ENCODE results near the gene ARHGEF2. TPM values are rescaled to one million over a fixed set of nuclear protein-coding genes. Genes with fewer than 3 reads are reported as not detected.

ARHGEF2 gene
- total and polyA plus RNA-seq, 2 experiments from 2014 or later, result 77.7 to 136 TPM

- TF ChIP-seq EZH2phosphoT487 (IDR thresholded peaks at IDR 0.05; ENCODE audit: insufficient read depth, low read depth) (no peak), EZH2 (IDR thresholded peaks at IDR 0.05; ENCODE audit: insufficient read depth, poor library complexity, severe bottlenecking) (no peak)
- no peak overlapping the region for H3K4me3 ChIP-seq
- in situ Hi-C loops (cut with MboI), result no loop called here
- peaks cover 36% of the 10 kb centered on the region for H3F3A ChIP-seq (ENCODE audit: insufficient read depth)
- WGBS, 2 experiments (ENCODE audit: low coverage in 1 of 2, low lambda C conversion rate in 2 of 2, missing lambda C conversion rate in 2 of 2), result 85 to 86% methylated on average over 7 of the region's 7 CpGs
- no peak overlapping the region for H3K27ac ChIP-seq
- H3K9me2 ChIP-seq (ENCODE audit: insufficient read depth), result no peaks in the 10 kb centered on the region
- H3K27me3 ChIP-seq (replicated peaks; ENCODE audit: insufficient read depth), result no peaks in the 10 kb centered on the region
- H3K4me1 ChIP-seq (ENCODE audit: insufficient read depth), result 0 out of 2 replicates have a peak, but pooled peaks cover 9% of the 10 kb centered on the region
- DNase-seq, result no peak
- H3K9me3 ChIP-seq (ENCODE audit: low read depth), result no peaks in the 10 kb centered on the region
- H3K79me2 ChIP-seq (ENCODE audit: insufficient read depth), result peaks cover 75% of the 10 kb centered on the region
- no peak overlapping the region for H3K4me2 ChIP-seq (ENCODE audit: unreplicated experiment)
- no peak overlapping the region for H3K9ac ChIP-seq
- H2AFZ ChIP-seq, result no peak overlapping the region
- peaks cover 75% of the 10 kb centered on the region for H3K36me3 ChIP-seq (ENCODE audit: low read depth)
- 0 out of 2 replicates have a peak, but pooled peaks cover 4% of the 10 kb centered on the region for H4K20me1 ChIP-seq (ENCODE audit: insufficient read depth)
Observed at GRCh38 chr1:156014829-156015228, 36.5 kb upstream of the ARHGEF2 start.

GRCh38 chr1:156012051-156012817 lies 33.9 kb upstream of the ARHGEF2 start:
- no peak overlapping the region for H3K4me2 ChIP-seq (ENCODE audit: unreplicated experiment)
- H3K27ac ChIP-seq, result no peak overlapping the region
- in situ Hi-C loops (cut with MboI), result no loop called here
- no peak overlapping the region for H2AFZ ChIP-seq
- no peaks in the 10 kb centered on the region for H3K4me1 ChIP-seq (ENCODE audit: insufficient read depth)
- no peak for DNase-seq
- no peaks in the 10 kb centered on the region for H3K9me3 ChIP-seq (ENCODE audit: low read depth)
- no peak overlapping the region for H3K4me3 ChIP-seq
- H3K9me2 ChIP-seq (ENCODE audit: insufficient read depth), result no peaks in the 10 kb centered on the region
- peaks cover 51% of the 10 kb centered on the region for H3F3A ChIP-seq (ENCODE audit: insufficient read depth)
- TF ChIP-seq EZH2 (IDR thresholded peaks at IDR 0.05; ENCODE audit: insufficient read depth, poor library complexity, severe bottlenecking) (no peak), EZH2phosphoT487 (IDR thresholded peaks at IDR 0.05; ENCODE audit: insufficient read depth, low read depth) (no peak)
- H3K36me3 ChIP-seq (ENCODE audit: low read depth), result peaks cover 65% of the 10 kb centered on the region
- no peaks in the 10 kb centered on the region for H3K27me3 ChIP-seq (replicated peaks; ENCODE audit: insufficient read depth)
- H3K79me2 ChIP-seq (ENCODE audit: insufficient read depth), result peaks cover 50% of the 10 kb centered on the region
- WGBS, 2 experiments (ENCODE audit: low coverage in 1 of 2, low lambda C conversion rate in 2 of 2, missing lambda C conversion rate in 2 of 2), result 85 to 87% methylated on average over 4 of the region's 4 CpGs
- H3K9ac ChIP-seq, result no peak overlapping the region
- H4K20me1 ChIP-seq (ENCODE audit: insufficient read depth), result 0 out of 2 replicates have a peak, but pooled peaks cover 4% of the 10 kb centered on the region

DNA sequence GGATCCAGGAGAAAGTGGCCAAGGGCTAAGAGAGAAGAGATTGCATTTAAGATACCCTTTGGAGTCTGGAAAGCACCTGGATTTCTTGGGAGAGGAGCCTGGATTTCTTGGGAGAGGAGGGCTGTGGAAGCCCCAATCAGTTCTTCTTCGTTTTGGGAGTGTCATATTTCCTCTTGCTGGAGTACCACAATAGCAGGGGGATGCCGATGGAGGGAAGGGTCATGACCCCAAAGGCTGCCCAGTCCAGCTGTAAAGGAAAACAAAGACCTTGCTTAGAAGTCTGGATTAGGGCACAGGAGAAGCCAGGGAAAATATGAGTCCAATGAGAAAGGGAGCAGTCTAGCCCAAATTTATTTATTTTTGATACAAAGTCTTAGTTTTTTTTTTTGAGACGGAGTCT lies 31.1 kb upstream of the ARHGEF2 start:
- H3K4me3 ChIP-seq, result no peak overlapping the region
- 0 out of 2 replicates have a peak, but pooled peaks cover 4% of the 10 kb centered on the region for H4K20me1 ChIP-seq (ENCODE audit: insufficient read depth)
- H2AFZ ChIP-seq, result no peak overlapping the region
- H3F3A ChIP-seq (ENCODE audit: insufficient read depth), result peaks cover 55% of the 10 kb centered on the region
- H3K79me2 ChIP-seq (ENCODE audit: insufficient read depth), result peaks cover 25% of the 10 kb centered on the region; the same call in 1 of the 2 replicates
- H3K4me1 ChIP-seq (ENCODE audit: insufficient read depth), result no peaks in the 10 kb centered on the region
- no peak overlapping the region for H3K27ac ChIP-seq
- H3K9me2 ChIP-seq (ENCODE audit: insufficient read depth), result no peaks in the 10 kb centered on the region
- no peak overlapping the region for H3K4me2 ChIP-seq (ENCODE audit: unreplicated experiment)
- peaks cover 47% of the 10 kb centered on the region for H3K36me3 ChIP-seq (ENCODE audit: low read depth)
- DNase-seq, result no peak
- in situ Hi-C loops (cut with MboI), result no loop called here
- TF ChIP-seq EZH2phosphoT487 (IDR thresholded peaks at IDR 0.05; ENCODE audit: insufficient read depth, low read depth), result no peak
- no peaks in the 10 kb centered on the region for H3K27me3 ChIP-seq (replicated peaks; ENCODE audit: insufficient read depth)
- H3K9me3 ChIP-seq (ENCODE audit: low read depth), result no peaks in the 10 kb centered on the region
- WGBS, 2 experiments (ENCODE audit: low coverage in 1 of 2, low lambda C conversion rate in 2 of 2, missing lambda C conversion rate in 2 of 2), result 36 to 45% methylated on average over 3 of the region's 3 CpGs
- H3K9ac ChIP-seq, result no peak overlapping the region

DNA sequence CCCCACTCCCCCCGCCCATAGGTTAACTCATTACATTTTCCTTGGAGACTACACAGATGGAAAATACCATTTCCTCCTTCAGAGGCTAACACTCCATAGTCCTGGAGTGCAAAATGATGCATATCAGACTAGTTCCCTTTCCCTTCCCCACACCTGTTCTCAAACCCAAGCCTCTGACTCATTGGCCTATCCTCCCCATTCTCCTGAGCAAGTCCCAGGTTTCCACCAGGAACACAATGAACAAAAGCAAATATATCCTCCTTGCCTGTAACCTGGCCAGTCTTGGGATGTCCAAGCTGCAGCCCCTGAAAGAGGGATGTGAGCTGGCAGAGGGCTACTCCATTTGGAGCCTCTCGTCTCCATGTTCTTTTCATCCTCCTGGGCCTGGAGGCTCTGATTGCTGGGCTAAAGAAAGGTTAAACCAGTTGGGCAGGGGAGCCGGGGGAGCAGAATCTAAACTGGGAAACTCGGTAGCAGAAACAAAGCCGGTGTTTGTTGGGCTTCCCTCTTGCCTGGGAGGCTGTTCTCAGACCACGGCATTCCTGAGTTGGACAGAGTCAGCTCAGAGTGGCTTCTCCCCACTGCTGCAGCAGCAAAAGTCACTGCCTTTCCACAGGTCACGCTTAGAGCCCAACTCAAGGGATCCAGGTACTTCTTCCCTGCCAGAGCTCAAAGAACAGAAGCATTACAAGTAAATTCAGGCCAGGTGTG lies 28.5 kb upstream of the ARHGEF2 start:
- in situ Hi-C loops (cut with MboI), result no loop called here
- H2AFZ ChIP-seq, result no peak overlapping the region
- H3K4me1 ChIP-seq (ENCODE audit: insufficient read depth), result no peaks in the 10 kb centered on the region; the same call in 1 of the 2 replicates
- TF ChIP-seq EZH2 (IDR thresholded peaks at IDR 0.05; ENCODE audit: insufficient read depth, poor library complexity, severe bottlenecking) (no peak), EZH2phosphoT487 (IDR thresholded peaks at IDR 0.05; ENCODE audit: insufficient read depth, low read depth) (no peak)
- no peaks in the 10 kb centered on the region for H3K9me2 ChIP-seq (ENCODE audit: insufficient read depth)
- no peak overlapping the region for H3K4me2 ChIP-seq (ENCODE audit: unreplicated experiment)
- H3K27me3 ChIP-seq (replicated peaks; ENCODE audit: insufficient read depth), result no peaks in the 10 kb centered on the region
- WGBS, 2 experiments (ENCODE audit: low coverage in 1 of 2, low lambda C conversion rate in 2 of 2, missing lambda C conversion rate in 2 of 2), result 60 to 67% methylated on average over 6 to 7 of the region's 7 CpGs
- no peaks in the 10 kb centered on the region for H3K9me3 ChIP-seq (ENCODE audit: low read depth)
- no peak for DNase-seq
- no peak overlapping the region for H3K9ac ChIP-seq
- no peak overlapping the region for H3K4me3 ChIP-seq
- H3K27ac ChIP-seq, result no peak overlapping the region
- no peaks in the 10 kb centered on the region for H4K20me1 ChIP-seq (ENCODE audit: insufficient read depth)
- peaks cover 44% of the 10 kb centered on the region for H3F3A ChIP-seq (ENCODE audit: insufficient read depth)
- peaks cover 4% of the 10 kb centered on the region; the same call in 1 of the 2 replicates for H3K79me2 ChIP-seq (ENCODE audit: insufficient read depth)
- peaks cover 23% of the 10 kb centered on the region for H3K36me3 ChIP-seq (ENCODE audit: low read depth)

Measured in GM23248 (cell line).